Lower leg skin (tissue), 3 donors: ENCODE measurements around the gene RAPGEF2.

Experiments
- CTCF ChIP-seq, 3 donors: fragments of 450-650 bp; IDR thresholded peaks; one replicate each; pipeline ENCODE4 v1.5.1; 2016; ENCODE audit warnings: antibody characterized with exemption in 3 of 3, mild to moderate bottlenecking in 3 of 3, moderate library complexity in 2 of 3
- POLR2A ChIP-seq, 2 donors: fragments of 450-650 bp; IDR thresholded peaks; one replicate each; pipeline ENCODE4 v1.6.1; 2016 to 2017; ENCODE audit warnings: antibody characterized with exemption in 2 of 2, mild to moderate bottlenecking in 1 of 2, moderate library complexity in 1 of 2

- no peak for TF ChIP-seq CTCF (IDR thresholded peaks at IDR 0.05)
- TF ChIP-seq POLR2A (IDR thresholded peaks at IDR 0.05): no peak
Measured at GRCh38 chr4:159389756-159390155, 286.9 kb downstream of the RAPGEF2 start.
